Esophagus squamous epithelium (tissue), 5 donors: ENCODE results near the gene ACIN1. TPM values are rescaled to one million over a fixed set of nuclear protein-coding genes. Genes with fewer than 3 reads are reported as not detected.
"Not testable (repeated sequence)": the region's sequence is repeated elsewhere in the genome, so short reads cannot be mapped to it uniquely, and the experiment has no call there.

Source experiments
- DNase-seq: peaks from one replicate; lab custom pipeline; 2025; lab: John Stamatoyannopoulos, UW
- H3K27ac ChIP-seq, 4 donors: fragments of 200-600 bp; sonication (generic); one replicate each; pipeline ENCODE4 v1.5.1; 2016 to 2019; ENCODE audit warnings: mild to moderate bottlenecking in 1 of 4
- H3K27me3 ChIP-seq, 4 donors: fragments of 200-600 bp; sonication (generic); 1 replicate in 3 of 4; 2 replicates in 1 of 4; pipeline versions ENCODE4 v1.5.1 to v1.6.0; 2017 to 2021; ENCODE audit warnings: antibody characterized with exemption in 1 of 4
- H3K36me3 ChIP-seq, 3 donors: fragments of 200-600 bp; sonication (generic); one replicate each; pipeline ENCODE4 v1.5.1; 2016 to 2019
- H3K4me1 ChIP-seq, 3 donors: fragments of 200-600 bp; sonication (generic); one replicate each; pipeline ENCODE4 v1.5.1; 2017 to 2019
- H3K4me3 ChIP-seq, 4 donors: fragments of 200-600 bp; sonication (generic); 1 replicate in 3 of 4; 2 replicates in 1 of 4; pipeline ENCODE4 v1.5.1; 2016 to 2019; ENCODE audit warnings: mild to moderate bottlenecking in 2 of 4, moderate library complexity in 1 of 4
- H3K9me3 ChIP-seq, 3 donors: fragments of 200-600 bp; sonication (generic); one replicate each; pipeline ENCODE4 v1.5.1; 2016 to 2019
- POLR2A ChIP-seq, 4 donors: fragments of 450-650 bp; IDR thresholded peaks; one replicate each; pipeline ENCODE4 v1.6.1; 2017; ENCODE audit warnings: antibody characterized with exemption in 4 of 4, mild to moderate bottlenecking in 4 of 4, moderate library complexity in 3 of 4
- WGBS, 2 donors: methylation state at CpG; one replicate each; pipeline ENCODE4 v1.1.5; 2018; 5-methylcytosine and 5-hydroxymethylcytosine counted together
- intact Hi-C: fragments of 100-400 bp; cut with DNase I; formaldehyde crosslinking; loops from one replicate; pipeline ENCODE4 v1.15.0; 2022
- total RNA-seq, 4 donors: library from RNA; depleted of rRNA; stranded (reverse); fragments of >200 nt; gene quantifications; one replicate each; pipeline ENCODE4 v1.1.0, GENCODE V29; 2016
- TF ChIP-seq, protein P1 (sequence below), 6 experiments: fragments of 450-650 bp in 4 of 6; fragments of 200-600 bp in 2 of 6; sonication (generic) in 2 of 6; IDR thresholded peaks; one replicate each; pipeline ENCODE4 v1.5.1; 2016 to 2019; ENCODE audit warnings: antibody characterized with exemption in 6 of 6, mild to moderate bottlenecking in 4 of 6, moderate library complexity in 4 of 6
- donor health status: DM: yes; HTN: yes; CAD: no.

Gene ACIN1
- total RNA-seq, 4 donors from 2014 or later = 51.4 to 107 (median 83.0) TPM

DNA sequence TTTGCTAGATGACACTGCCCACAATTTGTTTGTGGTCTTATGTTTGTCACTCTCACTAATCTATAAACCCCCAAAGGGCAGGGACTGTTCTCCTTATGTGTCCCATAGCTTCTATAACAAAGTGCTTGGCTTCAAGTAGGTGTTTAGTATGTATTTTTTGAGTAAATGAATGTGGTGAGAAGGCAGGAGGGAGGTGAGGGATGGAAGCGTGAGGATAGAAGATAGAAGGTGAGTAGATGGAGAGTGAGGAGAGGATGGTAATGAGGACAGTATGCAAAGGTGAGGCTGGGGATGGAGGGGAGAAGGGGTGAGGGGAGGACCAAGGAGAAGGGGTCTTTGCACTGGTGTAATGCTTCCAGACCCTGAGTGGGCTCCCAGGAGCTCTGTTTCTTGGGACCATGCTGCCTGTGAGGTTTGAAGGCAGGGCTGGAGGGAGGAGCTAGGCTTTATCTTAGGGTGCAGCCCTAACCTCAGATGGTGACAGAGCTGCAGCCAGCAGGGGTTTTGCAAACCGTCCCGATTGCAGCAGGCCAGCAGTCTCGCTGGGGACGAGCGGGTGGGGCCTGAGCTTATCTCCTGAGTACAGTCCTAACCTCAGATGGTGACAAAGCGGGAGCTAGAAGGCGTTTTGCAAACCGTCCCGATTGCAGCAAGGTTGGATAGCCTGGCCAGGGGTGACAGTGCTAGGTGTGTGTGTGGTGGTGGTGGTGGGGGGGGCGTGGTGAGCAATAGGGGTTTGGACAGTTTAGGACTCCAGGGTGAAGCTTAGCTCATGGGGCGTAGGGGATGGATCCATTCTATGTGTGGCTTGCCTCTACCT, 17.6 kb upstream of the ACIN1 start:
- Histone ChIP-seq H3K36me3 (no peaks in the 10 kb centered on the region), H3K4me3 (no peak overlapping the region), H3K4me1 (peaks cover 0 to 7% (median 0%) of the 10 kb centered on the region in 3 donors), H3K27ac (no peak overlapping the region), H3K27me3 (peaks cover 0 to 50% (median 0%) of the 10 kb centered on the region in 4 donors), H3K9me3 (no peaks in the 10 kb centered on the region)
- 57 to 59% methylated on average over 9 to 12 of the region's 12 CpGs for WGBS, 2 donors
- intact Hi-C loops = no loop called here
- no peak for DNase-seq
- TF ChIP-seq, protein P1, sequence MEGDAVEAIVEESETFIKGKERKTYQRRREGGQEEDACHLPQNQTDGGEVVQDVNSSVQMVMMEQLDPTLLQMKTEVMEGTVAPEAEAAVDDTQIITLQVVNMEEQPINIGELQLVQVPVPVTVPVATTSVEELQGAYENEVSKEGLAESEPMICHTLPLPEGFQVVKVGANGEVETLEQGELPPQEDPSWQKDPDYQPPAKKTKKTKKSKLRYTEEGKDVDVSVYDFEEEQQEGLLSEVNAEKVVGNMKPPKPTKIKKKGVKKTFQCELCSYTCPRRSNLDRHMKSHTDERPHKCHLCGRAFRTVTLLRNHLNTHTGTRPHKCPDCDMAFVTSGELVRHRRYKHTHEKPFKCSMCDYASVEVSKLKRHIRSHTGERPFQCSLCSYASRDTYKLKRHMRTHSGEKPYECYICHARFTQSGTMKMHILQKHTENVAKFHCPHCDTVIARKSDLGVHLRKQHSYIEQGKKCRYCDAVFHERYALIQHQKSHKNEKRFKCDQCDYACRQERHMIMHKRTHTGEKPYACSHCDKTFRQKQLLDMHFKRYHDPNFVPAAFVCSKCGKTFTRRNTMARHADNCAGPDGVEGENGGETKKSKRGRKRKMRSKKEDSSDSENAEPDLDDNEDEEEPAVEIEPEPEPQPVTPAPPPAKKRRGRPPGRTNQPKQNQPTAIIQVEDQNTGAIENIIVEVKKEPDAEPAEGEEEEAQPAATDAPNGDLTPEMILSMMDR (IDR thresholded peaks at IDR 0.05) = no peak
- no peak for TF ChIP-seq POLR2A (IDR thresholded peaks at IDR 0.05)

GRCh38 chr14:23110579-23111365, 15.8 kb upstream of the ACIN1 start:
- DNase-seq = no peak
- no peak overlapping the region for H3K27ac ChIP-seq
- H3K9me3 ChIP-seq = no peaks in the 10 kb centered on the region
- WGBS, 2 donors = 58 to 65% methylated on average over 5 of the region's 5 CpGs
- peaks cover 0 to 7% (median 0%) of the 10 kb centered on the region in 3 donors for H3K4me1 ChIP-seq
- TF ChIP-seq, protein P1 (IDR thresholded peaks at IDR 0.05) = no peak
- no peak for TF ChIP-seq POLR2A (IDR thresholded peaks at IDR 0.05)
- no peaks in the 10 kb centered on the region for H3K36me3 ChIP-seq
- no peak overlapping the region for H3K4me3 ChIP-seq
- peaks cover 0 to 43% (median 0%) of the 10 kb centered on the region in 4 donors for H3K27me3 ChIP-seq
- intact Hi-C loops = no loop called here

- Histone ChIP-seq H3K36me3 (no peaks in the 10 kb centered on the region), H3K27ac (no peak overlapping the region), H3K9me3 (no peaks in the 10 kb centered on the region), H3K4me3 (no peak overlapping the region), H3K27me3 (peaks cover 0 to 42% (median 0%) of the 10 kb centered on the region in 4 donors), H3K4me1 (peaks cover 0 to 7% (median 0%) of the 10 kb centered on the region in 3 donors)
- intact Hi-C loops = no loop called here
- TF ChIP-seq, protein P1 (IDR thresholded peaks at IDR 0.05) = no peak
- no peak for TF ChIP-seq POLR2A (IDR thresholded peaks at IDR 0.05)
- 81 to 86% methylated on average over 1 of the region's 1 CpG for WGBS, 2 donors
- no peak for DNase-seq
Measured at GRCh38 chr14:23109769-23110168, 14.8 kb upstream of the ACIN1 start.

GRCh38 chr14:23108169-23108568, 13.2 kb upstream of the ACIN1 start:
- intact Hi-C loops, DNase-seq, H3K27ac ChIP-seq, H3K4me3 ChIP-seq, H3K4me1 ChIP-seq, H3K36me3 ChIP-seq, H3K9me3 ChIP-seq: not testable (repeated sequence)
- H3K27me3 ChIP-seq = peaks cover 0 to 26% (median 0%) of the 10 kb centered on the region in 4 donors
- WGBS, 2 donors = 75 to 80% methylated on average over 10 to 16 of the region's 24 CpGs

GRCh38 chr14:23107620-23108019, 12.7 kb upstream of the ACIN1 start:
- WGBS, 2 donors = 83 to 88% methylated on average over 3 to 4 of the region's 5 CpGs
- DNase-seq, H3K36me3 ChIP-seq, H3K4me1 ChIP-seq, H3K9me3 ChIP-seq, H3K27ac ChIP-seq, intact Hi-C loops, H3K4me3 ChIP-seq: not testable (repeated sequence)
- peaks cover 0 to 20% (median 0%) of the 10 kb centered on the region in 4 donors for H3K27me3 ChIP-seq

- Histone ChIP-seq H3K9me3 (no peaks in the 10 kb centered on the region), H3K27me3 (peaks cover 0 to 11% (median 0%) of the 10 kb centered on the region in 4 donors), H3K27ac (no peak overlapping the region), H3K36me3 (no peaks in the 10 kb centered on the region), H3K4me1 (no peaks in the 10 kb centered on the region), H3K4me3 (no peak overlapping the region)
- intact Hi-C loops = no loop called here
- TF ChIP-seq, protein P1 (IDR thresholded peaks at IDR 0.05) = no peak
- TF ChIP-seq POLR2A (IDR thresholded peaks at IDR 0.05) = no peak
- no peak for DNase-seq
Measured at GRCh38 chr14:23106747-23107045, 11.8 kb upstream of the ACIN1 start.
